ENCODE measurements around the gene RALGAPA1. TPM values are rescaled to one million over a fixed set of nuclear protein-coding genes. Genes with fewer than 3 reads are reported as not detected.
"Not testable (repeated sequence)": the region's sequence is repeated elsewhere in the genome, so short reads cannot be mapped to it uniquely, and the experiment has no call there.

The RALGAPA1 gene
- total RNA-seq, 2 experiments from 2014 or later, result 24.1 to 24.7 TPM

DNA sequence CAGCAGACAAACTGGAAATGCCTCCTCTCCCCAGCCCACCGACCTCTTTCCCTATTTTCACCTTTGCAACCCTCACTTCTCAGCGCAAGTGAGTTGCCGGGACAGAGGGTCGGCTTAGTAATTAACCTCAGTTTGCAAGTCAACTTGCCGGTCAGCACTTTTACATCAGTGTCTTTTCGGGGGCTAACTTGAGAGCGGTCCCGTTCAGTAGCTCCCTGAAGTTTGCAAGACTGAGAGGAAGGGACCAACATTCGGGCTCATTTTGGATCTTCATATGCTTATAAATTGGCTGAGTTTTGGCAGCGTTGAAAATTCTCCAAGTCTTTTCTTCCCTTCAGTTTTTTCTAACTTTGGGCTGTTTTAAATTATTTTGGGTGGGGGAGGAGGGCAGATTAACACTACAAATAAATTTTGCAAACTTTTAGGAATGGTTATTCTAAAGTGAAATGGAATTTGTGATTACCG lies 17.9 kb upstream of the RALGAPA1 start:
- Mint-ChIP-seq H3K9me3 (no peaks in the 10 kb centered on the region), H3K36me3 (peaks cover 12% of the 10 kb centered on the region), H3K4me3 (peak overlapping the region; percentile 81), H3K4me1 (peaks cover 20% of the 10 kb centered on the region), H3K27ac (peak overlapping the region; percentile 65), H3K27me3 (no peaks in the 10 kb centered on the region)
- DNase-seq, result no peak

DNA sequence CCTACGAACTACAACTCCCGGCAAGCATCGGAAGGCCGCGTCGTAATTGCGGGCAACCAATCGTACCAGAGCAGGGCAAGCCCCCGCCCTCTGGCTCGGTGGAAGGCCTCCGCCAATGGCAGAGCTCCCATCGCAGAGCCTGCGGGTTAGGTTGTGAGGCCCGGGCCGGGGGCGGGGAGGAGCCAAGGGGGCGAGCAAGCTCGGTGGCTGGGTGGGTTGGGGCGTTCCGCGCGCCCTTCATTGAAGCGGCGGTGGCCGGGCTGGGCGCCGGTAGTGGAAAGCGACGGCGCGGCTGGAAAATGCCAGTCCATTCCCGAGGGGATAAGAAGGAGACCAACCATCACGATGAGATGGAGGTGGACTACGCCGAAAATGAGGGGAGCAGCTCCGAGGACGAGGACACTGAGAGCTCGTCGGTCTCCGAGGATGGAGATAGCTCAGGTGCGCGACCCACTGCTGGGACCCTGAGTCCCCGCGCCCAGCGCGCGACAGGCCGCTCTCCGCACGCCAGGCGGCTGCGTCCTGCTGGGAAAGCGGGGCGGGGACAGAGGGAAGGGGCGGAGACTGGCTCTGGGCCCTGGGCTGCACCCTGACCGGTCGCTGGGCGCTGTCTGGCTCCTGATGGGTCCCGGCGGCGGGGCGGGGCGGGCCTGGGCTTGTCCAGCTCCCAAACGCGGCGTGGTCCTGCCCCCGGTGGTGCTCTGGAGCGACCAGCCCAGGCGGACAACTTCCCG lies 17.3 kb upstream of the RALGAPA1 start, which contains the start of gene BRMS1L:
BRMS1L (plus strand) TSS at position 121 of the 734 bp plus-strand sequence; CDS start at position 300, 179 bp downstream.
- DNase-seq, result peak; percentile 99
- peaks cover 21% of the 10 kb centered on the region for H3K4me1 Mint-ChIP-seq

GRCh38 chr14:35825968-35826217 lies 16.8 kb upstream of the RALGAPA1 start:
- H3K4me1 Mint-ChIP-seq, result peaks cover 21% of the 10 kb centered on the region
- DNase-seq, result no peak
- H3K27ac Mint-ChIP-seq, result peak overlapping the region; percentile 73
- peaks cover 3% of the 10 kb centered on the region for H3K36me3 Mint-ChIP-seq
- H3K4me3 Mint-ChIP-seq, result peak overlapping the region; percentile 81
- no peaks in the 10 kb centered on the region for H3K9me3 Mint-ChIP-seq
- no peaks in the 10 kb centered on the region for H3K27me3 Mint-ChIP-seq

More for the DNA sequence above, 17.3 kb upstream of the RALGAPA1 start, which contains the start of gene BRMS1L:
- peak within 1 kb of the TSS; percentile 90 for H3K27ac Mint-ChIP-seq
- H3K27me3 Mint-ChIP-seq, result no peaks in the 10 kb centered on the region
- peaks cover 6% of the 10 kb centered on the region for H3K36me3 Mint-ChIP-seq
- peak within 1 kb of the TSS; percentile 84 for H3K4me3 Mint-ChIP-seq
- H3K9me3 Mint-ChIP-seq, result no peaks in the 10 kb centered on the region

- not testable (repeated sequence) for H3K9me3 Mint-ChIP-seq, H3K36me3 Mint-ChIP-seq, H3K27me3 Mint-ChIP-seq, DNase-seq, H3K27ac Mint-ChIP-seq
- peaks cover 21% of the 10 kb centered on the region for H3K4me1 Mint-ChIP-seq
- peak overlapping the region; percentile 84 for H3K4me3 Mint-ChIP-seq
Observed at GRCh38 chr14:35824446-35825165, 15.5 kb upstream of the RALGAPA1 start.

GRCh38 chr14:35822501-35822900 lies 13.4 kb upstream of the RALGAPA1 start:
- no peaks in the 10 kb centered on the region for H3K36me3 Mint-ChIP-seq
- H3K4me1 Mint-ChIP-seq, result peaks cover 14% of the 10 kb centered on the region
- H3K27me3 Mint-ChIP-seq, result no peaks in the 10 kb centered on the region
- H3K27ac Mint-ChIP-seq, result no peak overlapping the region
- no peaks in the 10 kb centered on the region for H3K9me3 Mint-ChIP-seq
- H3K4me3 Mint-ChIP-seq, result no peak overlapping the region
- DNase-seq, result no peak

DNA sequence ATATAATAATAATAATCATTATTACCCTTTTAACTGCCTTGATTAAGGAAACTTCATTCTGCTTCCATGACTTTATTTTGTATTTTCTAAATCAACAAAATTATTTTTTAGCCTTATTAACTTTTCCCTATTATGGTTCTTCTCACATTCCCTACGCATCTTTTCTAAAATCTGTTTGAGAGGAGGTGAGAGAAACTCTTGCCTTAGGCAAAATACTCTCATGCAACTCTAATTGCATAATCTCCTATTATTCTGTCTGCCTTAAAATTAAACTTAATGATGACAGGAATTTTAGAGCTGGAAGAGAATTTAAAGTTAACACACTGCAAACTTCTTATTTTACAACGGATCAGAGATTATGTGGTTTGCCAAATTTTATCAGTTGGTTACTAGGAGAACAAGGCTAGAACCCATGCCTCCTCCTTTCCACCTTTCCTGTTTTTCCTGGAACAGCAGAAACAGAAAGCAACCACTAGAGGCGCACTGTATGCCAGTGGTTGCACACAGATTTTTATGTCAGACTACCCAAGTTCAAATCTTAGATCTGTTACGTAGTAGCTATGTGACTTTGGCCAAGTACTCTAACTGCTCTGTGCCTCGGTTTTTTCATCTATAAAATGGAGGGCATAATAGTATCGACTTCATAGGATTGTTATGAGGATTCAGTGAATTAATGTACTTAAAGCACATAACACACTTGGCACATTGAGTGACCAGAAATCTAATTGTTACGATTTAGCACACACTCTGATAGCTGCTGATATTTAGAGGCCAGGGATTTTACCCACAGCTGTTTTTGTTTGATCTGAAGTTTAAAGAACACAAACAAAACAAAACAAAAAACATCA lies 12.7 kb upstream of the RALGAPA1 start:
- H3K4me3 Mint-ChIP-seq, result no peak overlapping the region
- no peak overlapping the region for H3K27ac Mint-ChIP-seq
- no peaks in the 10 kb centered on the region for H3K9me3 Mint-ChIP-seq
- H3K4me1 Mint-ChIP-seq, result peaks cover 7% of the 10 kb centered on the region
- H3K27me3 Mint-ChIP-seq, result no peaks in the 10 kb centered on the region
- H3K36me3 Mint-ChIP-seq, result no peaks in the 10 kb centered on the region
- DNase-seq, result no peak

DNA sequence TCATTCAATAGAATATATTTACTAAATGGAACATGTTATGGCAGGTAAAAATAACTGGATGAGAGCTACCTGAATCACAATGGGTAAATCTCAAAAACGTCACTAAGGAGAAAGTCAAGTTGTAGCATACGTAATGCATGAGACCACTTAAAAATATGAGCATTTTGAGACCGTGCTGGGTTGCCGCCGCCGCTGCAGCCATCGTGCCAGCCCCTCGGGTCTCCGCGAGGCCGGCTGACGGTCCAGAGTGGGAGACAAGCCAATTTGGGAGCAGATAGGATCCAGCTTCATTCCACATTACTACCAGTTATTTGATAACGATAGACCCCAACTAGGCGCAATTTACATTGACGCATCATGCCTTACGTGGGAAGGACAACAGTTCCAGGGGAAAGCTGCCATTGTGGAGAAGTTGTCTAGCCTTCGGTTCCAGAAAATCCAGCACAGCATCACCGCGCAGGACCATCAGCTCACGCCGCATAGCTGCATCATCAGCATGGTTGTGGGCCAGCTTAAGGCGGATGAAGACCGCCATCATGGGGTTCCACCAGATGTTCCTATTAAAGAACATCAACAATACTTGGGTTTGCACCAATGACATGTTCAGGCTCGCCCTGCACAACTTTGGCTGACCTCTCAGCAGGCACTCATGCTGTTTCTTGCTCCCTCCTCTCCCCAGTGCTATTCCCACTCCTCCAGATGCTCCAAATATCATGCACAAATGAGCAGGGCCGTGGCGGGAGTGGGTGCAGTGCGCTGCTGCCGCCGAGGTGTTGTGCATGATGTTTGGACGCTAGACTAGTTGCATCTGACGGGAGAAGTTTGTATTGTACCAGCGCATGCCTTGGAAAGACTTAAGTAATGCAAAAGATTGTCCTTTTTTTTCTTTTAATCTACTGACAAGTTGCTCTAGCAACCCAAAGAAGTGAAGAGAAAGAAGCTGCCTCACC lies 10.8 kb upstream of the RALGAPA1 start:
- Mint-ChIP-seq H3K9me3 (no peaks in the 10 kb centered on the region), H3K27me3 (no peaks in the 10 kb centered on the region), H3K4me3 (no peak overlapping the region), H3K36me3 (no peaks in the 10 kb centered on the region), H3K27ac (no peak overlapping the region), H3K4me1 (peaks cover 2% of the 10 kb centered on the region)
- no peak for DNase-seq

GRCh38 chr14:35818346-35819115 lies 9.4 kb upstream of the RALGAPA1 start:
- no peaks in the 10 kb centered on the region for H3K36me3 Mint-ChIP-seq
- DNase-seq, result no peak
- H3K27ac Mint-ChIP-seq, result no peak overlapping the region
- peaks cover 4% of the 10 kb centered on the region for H3K4me1 Mint-ChIP-seq
- H3K27me3 Mint-ChIP-seq, result no peaks in the 10 kb centered on the region
- no peaks in the 10 kb centered on the region for H3K9me3 Mint-ChIP-seq
- H3K4me3 Mint-ChIP-seq, result no peak overlapping the region

DNA sequence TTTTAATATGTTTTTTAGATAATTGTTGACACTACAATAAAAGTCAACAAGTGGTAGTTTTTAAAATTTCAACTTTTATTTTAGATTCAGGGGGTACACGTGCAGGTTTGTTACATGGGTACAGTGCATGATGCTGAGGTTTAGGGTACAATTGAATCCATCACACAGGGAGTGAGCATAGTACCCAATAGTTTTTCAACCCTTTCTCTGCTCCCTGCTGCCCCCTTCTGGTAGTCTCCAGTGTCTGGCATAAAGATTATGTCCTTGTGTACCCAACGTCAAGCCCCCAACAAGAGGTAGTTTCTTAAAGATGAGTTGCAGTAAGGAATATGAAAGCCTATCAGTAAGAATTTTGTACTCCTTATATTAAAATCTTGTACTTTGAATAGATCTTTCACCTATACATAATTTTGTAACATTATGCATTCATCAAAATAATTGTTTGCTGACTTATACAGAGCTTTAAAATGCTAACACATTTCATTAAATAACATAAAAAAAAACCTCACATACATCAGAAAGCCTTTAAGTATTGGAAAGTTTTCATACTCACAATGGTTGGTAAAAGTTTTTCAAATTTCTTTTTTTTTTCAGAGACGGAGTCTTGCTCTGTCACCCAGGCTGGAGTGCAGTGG lies 5.4 kb upstream of the RALGAPA1 start:
- H3K4me1 Mint-ChIP-seq, result peaks cover 2% of the 10 kb centered on the region
- DNase-seq, result peak; percentile 74
- H3K27me3 Mint-ChIP-seq, result no peaks in the 10 kb centered on the region
- H3K9me3 Mint-ChIP-seq, result no peaks in the 10 kb centered on the region
- no peak overlapping the region for H3K27ac Mint-ChIP-seq
- no peaks in the 10 kb centered on the region for H3K36me3 Mint-ChIP-seq
- no peak overlapping the region for H3K4me3 Mint-ChIP-seq

DNA sequence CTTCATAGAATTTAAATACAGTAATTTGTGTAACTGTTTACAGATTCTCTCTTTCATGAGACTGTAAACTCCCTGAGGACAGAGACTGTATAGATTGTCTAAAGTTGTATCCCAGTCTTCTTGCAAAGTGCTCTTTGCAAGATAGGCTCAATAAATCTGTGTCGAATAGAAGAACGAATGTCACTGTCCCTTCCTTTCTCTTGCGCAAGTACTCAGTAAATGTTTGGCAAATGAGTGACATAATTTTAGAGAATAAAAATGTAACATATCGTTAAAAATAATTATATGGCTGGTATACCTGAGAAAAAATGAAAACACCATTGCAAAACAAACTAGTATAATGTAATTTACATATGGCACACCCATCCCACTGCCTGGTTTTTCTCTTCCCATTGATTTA lies 1.9 kb upstream of the RALGAPA1 start:
- H3K9me3 Mint-ChIP-seq, result no peaks in the 10 kb centered on the region
- H3K27ac Mint-ChIP-seq, result no peak overlapping the region
- no peaks in the 10 kb centered on the region for H3K36me3 Mint-ChIP-seq
- peaks cover 24% of the 10 kb centered on the region for H3K4me1 Mint-ChIP-seq
- no peak for DNase-seq
- H3K27me3 Mint-ChIP-seq, result no peaks in the 10 kb centered on the region
- no peak overlapping the region for H3K4me3 Mint-ChIP-seq

DNA sequence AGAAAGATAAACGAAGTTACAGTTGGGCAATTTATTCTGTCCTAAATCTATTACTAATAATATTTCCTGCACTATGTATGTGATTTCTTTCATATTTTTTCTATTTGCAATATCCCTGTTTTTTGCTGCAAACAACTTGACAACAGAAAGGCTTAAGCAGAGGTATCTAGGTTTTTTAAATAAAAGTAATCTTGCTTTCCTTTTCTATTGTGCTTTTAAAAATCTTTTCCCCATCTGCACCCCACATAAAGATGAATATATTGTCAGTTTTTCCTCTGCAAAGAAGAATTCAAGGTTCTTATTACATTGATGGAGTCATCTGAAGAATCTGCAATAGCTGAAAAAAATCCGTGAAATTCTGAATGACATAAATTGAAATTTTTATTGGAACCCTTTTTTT lies 502 bp upstream of the RALGAPA1 start:
- Mint-ChIP-seq H3K27ac (no peak overlapping the region), H3K4me3 (peak overlapping the region; percentile 62), H3K27me3 (no peaks in the 10 kb centered on the region), H3K36me3 (peaks cover 3% of the 10 kb centered on the region), H3K4me1 (peaks cover 26% of the 10 kb centered on the region), H3K9me3 (no peaks in the 10 kb centered on the region)
- no peak for DNase-seq

DNA sequence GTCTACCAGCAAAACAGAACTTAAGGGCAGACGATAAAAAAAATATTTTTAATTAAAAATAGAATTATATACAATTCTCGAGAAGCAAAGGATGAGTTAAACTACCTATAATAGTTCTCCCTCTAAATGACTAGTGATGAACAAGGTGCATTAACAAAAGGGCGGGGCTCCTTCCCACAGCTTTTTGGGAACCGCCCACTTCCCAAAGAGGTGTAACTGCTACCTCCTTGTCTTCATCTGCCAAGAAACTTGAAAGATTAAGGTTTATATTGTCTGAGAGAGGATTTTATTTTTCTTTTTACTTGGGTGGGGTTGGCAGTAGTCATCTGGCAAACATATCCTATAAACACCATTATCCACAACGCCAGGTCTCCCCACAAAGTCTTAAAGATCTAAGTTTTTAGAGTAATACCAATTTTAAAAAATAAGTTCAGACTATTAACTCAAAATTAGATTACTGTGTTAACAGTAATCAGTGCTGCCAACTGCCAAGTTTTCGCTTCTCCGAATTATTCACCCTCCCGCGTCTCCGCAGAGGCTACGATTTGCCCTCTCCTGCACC lies 938 bp downstream of the RALGAPA1 start:
- H3K4me3 Mint-ChIP-seq, result peak overlapping the region; percentile 99
- H3K4me1 Mint-ChIP-seq, result peaks cover 25% of the 10 kb centered on the region
- no peaks in the 10 kb centered on the region for H3K27me3 Mint-ChIP-seq
- DNase-seq, result peak; percentile 23
- H3K9me3 Mint-ChIP-seq, result no peaks in the 10 kb centered on the region
- peak overlapping the region; percentile 98 for H3K27ac Mint-ChIP-seq
- peaks cover 9% of the 10 kb centered on the region for H3K36me3 Mint-ChIP-seq
